ENCODE results near the gene ARHGAP25.
"Not testable (repeated sequence)": the region's sequence is repeated elsewhere in the genome, so short reads cannot be mapped to it uniquely, and the experiment has no call there.

The ARHGAP25 gene

DNA sequence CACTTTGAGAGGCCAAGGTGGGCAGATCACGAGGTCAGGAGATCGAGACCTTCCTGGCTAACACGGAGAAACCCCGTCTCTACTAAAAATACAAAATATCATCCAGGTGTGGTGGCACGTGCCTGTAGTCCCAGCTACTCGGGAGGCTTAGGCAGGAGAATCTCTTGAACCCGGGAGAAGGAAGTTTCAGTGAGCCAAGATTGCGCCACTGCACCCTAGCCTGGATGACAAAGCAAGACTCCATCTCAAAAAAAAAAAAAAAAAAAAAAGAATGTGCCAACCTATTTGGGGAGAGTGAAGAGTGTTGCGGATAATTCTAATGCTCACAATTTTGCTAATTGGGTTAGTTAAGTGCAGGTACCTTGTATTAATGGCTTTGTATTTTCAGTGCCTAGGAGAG lies 67.5 kb downstream of the ARHGAP25 start:
- DNase-seq, result not testable (repeated sequence)

DNA sequence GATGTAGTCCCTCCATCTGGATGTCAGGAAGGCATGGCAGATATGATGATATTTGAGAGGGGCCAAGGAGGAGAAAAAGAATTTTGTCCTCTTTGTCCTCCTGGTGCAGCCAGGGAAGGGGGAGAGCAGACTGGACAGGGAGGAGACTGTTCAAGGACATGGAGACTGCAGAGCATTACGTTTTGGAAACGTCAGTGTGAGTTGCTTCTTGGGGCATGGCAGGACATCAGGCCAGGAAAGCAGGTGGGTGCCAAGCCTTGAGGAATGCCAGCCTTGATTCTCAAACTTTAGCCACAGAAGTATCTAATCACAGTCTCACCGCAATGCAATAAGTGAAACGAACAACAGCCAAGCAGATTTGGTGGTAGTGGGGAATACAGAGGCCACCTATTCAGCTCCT lies 70.4 kb downstream of the ARHGAP25 start:
- DNase-seq, result no peak

DNA sequence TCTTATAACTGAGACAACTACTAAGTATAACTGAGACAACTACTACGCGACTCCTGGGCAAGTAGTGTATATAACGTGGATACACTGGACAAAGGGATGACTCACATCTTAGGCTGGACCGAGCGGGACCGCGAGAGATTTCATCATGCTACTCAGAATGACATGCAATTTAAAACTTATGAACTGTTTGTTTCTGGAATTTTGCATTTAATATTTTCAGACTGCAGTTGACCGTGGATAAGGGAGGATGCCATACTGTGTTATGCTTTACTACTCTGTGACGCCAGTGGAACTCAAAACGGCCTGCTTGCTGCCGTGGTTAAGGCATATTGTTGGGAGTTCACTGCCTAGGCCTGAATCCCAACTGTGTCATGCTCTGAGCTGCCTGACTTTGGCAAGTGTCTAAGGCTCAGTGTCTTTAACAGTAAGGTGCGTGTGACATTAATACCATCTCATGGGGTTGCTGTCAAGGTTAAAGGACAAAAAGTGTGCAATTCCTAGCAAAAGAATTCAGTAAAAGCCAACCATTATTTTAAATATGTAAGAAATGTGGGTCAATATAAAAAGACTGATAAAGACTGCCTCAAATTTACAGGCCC lies 72.0 kb downstream of the ARHGAP25 start:
- no peak for DNase-seq

DNA sequence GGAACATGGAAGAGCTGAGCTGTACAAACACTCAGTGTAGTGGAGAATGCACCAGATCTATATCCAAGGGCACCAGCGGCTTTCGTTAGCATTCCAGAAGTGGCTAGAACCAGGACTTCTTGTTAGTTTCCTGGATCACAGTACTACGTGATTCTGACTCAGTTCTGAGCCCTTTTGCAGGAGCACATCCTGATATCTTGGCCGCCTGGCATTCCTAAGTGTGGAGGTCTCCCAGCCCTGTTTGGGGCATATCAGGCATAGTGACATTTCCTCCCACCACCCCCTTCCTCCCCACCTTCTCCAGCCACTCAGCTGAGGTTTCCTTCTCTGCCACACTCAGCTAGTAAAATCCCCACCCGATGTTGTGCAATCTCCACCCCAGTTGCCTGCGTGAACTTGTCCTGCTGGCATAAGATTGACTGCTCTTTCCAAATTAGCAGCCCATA lies 73.2 kb downstream of the ARHGAP25 start:
- peak; percentile 33 for DNase-seq

DNA sequence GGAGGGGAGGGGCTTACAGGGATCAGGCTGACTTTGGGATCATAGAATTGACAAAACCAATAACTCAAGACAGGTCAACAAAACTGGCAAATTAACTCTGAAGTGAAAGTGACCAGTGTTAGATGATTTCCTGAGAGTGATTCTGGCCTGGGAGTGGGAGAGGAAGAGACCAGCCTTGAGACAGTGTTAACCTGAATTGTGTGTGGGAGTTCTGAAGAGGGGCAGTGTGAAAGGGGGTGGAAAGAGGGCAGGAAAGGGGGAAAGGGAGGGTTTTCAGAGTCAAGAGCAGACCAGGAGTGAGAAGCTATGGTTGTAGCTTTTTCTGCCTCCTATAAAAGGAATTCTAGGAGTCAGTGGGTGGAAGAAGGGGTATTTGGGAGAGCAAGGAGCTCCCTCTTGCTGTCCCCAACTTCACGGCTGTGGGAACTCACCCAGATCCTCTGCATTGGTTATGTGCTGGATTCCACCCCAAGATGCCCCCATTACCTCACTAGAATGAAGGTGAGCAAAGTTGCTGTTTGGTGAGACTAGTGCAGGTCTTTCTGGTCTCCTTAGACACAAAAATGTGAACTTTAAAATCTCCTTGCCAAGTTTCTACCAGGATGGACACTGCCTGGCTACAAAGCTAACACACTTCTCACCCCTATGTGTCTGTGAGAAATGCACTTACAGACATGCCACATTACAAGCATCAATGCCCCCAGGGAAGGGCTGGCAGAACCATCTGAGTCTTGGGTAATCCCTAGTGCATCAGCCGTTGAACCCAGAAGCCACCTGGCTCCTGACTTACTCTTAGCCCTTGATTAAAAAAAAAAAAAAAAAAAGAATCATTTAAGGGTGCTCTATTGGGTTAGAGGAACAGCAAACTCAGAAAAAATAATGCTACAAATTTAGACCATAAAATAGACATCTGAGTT lies 75.0 kb downstream of the ARHGAP25 start:
- DNase-seq, result no peak

DNA sequence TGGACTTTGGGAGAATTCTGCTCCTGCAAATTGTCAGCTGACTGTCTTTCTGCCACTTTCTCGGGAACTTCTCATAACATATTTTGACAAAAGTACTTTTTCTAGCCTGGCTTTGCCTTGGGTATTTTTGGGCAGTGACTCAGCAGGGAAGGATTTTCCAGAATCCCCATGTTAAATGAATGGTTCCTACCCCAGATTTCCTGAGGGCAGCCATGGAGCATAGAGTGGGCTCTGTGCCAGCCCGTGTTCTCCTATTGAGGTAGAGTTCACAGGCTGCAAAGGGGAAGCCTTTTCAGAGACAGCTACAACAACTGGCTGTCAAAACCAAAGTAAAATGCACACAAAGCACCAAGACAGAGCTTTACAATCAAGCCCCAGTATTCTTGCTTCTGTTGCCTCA lies 76.8 kb downstream of the ARHGAP25 start:
- DNase-seq, result no peak

DNA sequence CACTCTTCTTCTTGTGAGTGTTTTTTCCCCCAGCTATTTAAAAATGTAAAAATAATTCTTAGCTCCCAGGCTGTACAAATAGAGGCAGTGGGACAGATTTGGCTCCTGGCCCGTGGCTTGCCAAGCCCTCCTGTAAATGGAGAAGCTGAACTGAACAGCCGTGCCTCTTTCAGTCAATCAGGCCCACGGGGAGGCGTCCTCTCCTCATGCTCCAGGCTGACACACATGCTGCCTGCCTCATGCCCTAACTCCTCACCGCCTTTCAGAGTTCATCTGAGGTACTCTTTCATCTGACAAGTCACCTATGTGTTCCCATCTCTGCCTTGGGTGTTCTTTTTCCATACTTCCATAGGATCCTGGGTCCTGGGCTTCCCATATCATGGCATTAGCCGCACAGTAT lies 77.6 kb downstream of the ARHGAP25 start:
- DNase-seq, result no peak

DNA sequence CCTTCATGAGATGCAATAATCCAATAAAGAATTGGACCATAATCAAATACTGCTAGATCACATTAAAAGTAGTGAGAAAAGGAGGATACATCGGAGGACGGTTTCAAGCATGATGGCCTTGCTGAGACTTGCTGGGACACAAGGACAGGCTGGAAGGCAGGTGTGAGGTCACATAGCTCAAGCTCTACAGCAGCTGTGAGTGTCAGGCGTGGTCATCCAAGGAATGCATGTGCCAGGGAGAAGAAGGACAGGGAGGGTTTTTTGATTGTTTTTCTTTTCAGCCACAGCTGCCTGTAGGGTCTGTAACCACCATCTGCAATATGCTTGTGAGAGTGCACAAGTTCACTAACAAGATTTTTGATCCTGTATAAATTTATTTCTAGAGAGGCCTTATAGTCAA lies 79.0 kb downstream of the ARHGAP25 start:
- no peak for DNase-seq

DNA sequence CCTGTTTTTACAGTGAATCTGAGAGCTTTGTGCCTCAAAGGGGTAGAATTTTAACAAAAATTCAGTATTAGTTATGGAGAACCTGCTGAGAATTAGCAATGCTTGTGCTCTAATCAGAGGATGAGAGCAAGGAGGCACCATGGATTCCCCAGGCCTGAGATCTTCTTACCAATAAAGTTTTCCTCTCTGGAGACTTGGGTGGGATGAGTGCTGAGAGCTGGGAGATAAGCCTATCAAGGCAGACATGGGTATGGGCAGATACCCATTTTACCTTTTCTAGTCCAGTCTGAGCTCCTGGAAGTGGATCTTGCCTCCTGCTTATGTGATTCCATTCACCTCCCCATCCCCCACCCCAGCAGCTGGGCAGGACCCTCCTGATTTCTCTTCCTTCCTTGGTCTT lies 82.7 kb downstream of the ARHGAP25 start:
- DNase-seq, result no peak

DNA sequence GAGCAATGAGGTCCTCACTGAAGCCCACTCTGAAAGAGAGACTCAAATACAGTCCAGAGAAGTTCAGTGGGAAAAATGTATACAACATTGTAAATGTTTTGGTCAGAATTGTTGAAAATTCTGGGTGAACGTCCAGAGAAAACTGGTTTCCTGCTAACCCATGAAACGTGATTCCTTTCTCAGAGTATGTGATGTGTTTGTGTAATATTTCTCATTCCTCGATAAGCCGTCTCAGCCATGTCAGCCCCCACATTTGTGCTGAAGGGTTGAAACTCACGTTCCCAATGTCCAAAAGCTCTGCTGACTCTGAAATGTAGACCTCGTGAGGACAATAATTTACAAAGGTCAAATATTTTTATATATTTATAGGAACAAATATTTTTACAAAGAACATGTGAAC lies 84.9 kb downstream of the ARHGAP25 start:
- DNase-seq, result no peak

DNA sequence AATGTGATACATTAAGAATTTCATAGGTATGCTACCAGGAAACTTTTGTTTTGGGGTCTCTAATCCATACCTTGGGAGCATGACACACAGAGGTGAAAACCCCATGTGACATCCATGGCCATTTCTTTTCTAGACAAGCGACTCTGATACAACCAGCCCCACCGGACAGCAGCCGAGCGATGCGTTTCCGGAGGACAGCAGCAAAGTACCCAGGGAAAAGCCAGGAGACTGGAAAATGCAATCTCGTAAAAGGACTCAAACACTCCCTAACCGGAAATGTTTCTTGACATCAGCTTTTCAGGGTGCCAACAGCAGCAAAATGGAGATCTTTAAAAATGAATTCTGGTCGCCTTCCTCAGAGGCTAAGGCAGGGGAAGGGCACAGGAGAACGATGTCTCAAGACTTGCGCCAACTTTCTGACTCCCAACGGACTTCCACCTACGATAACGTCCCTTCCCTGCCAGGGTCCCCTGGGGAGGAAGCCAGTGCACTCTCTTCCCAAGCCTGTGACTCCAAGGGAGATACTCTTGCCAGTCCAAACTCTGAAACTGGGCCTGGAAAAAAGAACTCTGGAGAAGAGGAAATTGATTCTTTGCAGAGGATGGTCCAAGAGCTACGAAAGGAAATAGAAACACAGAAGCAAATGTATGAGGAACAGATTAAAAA lies 87.7 kb downstream of the ARHGAP25 start:
- DNase-seq, result no peak

DNA sequence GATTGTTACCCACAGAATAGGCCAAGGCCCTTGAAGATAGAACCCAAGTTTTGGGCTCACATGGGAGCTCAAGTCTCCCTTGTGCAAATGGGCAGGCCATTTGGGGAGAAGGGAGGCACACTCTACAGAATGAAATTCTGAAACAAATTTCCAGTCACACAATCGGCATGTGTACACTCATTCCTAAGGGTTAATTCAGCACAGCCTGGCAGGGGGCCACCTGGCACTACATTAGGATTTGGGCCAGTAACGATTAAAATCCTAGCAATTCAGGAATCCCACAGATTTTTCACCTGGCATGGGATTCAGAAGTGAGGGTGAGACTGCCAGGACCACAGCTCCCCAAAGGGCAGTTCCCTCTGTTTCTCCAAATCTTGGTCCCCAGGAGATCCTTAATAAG lies 90.2 kb downstream of the ARHGAP25 start:
- DNase-seq, result no peak

DNA sequence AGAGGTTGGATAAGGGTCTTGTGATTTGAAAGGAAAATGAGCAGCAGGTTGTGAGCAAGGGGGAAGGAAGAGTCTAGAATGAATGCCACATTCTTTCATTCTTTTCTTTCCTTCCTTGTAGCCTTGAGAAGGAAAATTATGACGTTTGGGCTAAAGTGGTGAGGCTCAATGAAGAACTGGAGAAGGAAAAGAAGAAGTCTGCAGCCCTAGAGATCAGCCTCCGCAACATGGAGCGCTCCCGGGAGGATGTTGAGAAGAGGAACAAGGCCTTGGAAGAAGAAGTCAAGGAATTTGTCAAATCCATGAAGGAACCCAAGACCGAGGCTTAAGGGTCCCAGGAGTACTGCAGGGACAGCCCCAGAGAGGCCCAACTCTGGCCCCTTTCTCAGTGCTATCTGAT lies 91.3 kb downstream of the ARHGAP25 start:
- DNase-seq, result no peak

DNA sequence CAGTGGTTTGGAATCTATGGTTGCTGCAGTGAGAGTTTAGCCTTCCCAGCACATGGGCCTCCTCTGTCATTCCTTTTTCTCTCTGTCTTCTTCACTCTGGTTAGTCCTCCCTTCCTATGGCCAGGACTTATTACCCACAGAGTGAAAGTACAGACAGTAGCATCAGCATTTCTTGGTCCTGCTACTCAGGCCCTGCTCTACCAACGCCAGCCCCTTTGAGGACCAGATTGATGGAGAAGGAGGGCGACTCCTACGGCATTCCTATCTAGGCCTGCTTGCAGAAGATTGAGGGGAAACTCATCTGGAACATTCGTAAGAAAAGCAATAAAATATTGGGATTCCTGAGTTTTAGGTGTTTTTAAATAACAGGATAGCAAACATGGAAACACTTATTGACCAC lies 93.1 kb downstream of the ARHGAP25 start:
- no peak for DNase-seq

DNA sequence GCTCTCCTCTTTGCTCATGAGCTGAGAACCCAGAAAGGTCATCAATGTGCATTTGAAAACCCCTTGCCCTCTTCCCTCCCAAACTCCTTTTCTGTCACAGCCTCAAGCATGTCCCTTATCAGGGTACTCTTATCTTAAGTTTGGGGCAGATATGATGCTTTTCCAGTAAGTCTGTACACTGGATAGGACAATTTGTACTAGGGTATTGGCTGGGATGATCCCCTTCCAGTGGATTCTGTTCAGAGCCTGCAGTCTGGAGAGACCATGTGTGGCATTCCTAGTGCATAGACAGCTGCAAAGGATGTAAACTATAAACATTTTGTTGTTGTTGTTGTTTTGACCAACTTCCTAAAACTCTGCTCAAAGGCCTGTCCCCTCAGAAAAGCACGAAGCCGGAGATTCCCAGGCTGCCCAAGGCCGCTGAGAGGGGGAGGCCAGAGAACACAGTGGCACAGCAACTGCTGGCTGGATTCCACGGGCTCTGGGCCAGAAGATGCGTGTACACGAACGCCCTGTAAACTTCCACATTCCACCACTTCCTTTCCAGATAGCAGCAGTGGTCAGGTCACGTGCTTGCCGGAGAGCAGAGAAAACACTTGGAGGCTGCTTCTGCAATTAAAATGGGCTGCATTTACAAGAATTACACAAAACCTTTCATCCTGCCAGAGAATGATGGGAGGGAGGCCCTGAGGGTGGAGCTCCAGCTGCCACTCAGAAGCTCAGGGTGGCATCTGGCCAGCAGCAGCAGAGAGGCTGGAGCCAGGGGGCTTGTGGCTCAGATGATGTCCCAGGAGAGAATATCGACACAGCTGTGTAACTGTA lies 94.5 kb downstream of the ARHGAP25 start:
- DNase-seq, result peak; percentile 79

DNA sequence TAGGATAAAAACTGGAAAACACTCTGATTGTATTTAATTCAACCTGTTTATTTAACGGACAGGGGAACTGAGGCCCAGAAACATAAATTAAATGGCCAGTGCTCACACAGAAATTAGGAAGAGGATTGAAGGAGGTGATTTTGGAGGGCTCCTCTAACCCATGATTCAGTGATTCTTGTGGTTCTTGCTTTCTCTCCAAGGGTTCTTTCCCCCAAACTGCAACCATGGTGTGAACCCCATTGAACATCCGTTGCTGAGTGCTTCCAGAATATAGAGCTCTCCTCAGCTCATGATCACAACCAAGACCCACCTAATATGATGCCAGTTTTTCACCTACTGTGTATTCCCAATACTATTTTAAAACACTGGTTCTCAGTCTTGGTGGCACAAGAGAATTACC lies 95.1 kb downstream of the ARHGAP25 start:
- DNase-seq, result peak; percentile 13

DNA sequence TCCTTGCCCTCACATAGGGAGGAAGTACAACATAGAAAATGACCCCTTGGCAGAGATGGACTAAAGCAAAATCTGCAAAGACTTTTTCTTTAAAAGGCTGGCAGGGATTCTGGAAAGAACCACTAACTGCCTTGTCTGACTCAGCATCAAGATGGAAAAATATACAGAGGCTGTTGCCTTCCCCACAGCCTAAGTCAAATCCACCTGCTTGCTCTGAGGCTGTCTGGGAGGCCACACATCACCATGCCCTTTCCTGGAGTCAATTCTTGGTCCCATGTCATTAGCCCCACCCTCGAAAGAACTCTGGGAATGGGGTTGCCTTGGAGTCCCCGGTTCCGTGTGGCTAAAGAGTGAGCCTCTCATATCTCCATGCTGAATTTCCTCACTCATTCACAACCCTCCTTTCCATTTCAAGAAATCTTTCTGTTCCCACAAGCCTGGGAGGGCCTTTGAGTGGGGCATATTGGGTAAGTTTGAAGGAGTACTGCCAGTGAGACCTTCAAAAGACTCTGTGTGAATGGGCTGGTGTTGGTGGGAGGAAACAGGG lies 97.1 kb downstream of the ARHGAP25 start:
- no peak for DNase-seq

DNA sequence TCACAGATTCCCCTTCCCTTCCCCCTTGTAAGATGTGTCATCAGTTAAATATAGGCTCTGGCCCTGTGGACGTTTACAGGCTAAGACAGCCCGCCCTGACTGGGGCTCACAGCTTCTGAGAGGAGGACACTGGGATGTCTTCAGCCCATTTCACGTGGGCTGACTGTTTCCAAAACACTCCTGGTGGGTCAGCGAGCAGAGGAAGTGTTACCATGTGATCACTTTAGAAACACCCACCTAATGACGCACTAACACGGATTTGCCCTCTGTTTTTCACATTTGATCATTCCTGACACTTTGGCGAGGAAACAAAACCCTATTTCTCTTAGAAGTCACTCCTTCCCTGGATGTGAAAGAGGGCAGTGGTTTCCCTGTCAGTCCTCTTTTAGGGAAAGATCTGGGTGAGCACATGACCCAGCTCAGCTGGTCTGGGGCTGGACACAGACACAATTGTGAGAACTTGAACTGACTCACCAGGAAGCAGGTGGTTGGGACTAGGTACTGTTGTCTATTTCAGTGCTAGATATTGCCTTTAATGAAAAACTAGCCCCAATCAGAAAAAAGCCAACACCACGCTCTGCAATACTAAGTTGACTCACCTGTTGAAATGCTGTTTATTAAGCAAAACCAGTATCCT lies 97.7 kb downstream of the ARHGAP25 start:
- peak; percentile 61 for DNase-seq

DNA sequence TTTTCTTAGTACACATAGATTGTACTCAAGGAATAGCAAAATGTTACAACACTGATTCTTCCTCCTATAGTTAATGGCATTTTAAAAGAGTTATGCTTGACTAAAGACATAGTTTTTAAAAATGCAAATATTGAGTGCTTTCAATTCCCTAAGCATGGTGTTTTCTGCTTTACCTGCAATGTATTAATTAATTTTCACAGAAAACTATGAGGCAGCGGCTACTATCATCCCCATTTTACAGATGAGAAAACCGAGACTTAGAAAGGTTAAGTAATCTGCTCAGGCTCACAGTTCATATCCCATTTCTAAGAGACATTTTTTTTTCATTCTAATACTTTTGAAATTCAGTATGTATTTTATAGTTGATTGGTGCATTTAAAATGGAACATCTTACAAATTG lies 98.6 kb downstream of the ARHGAP25 start:
- DNase-seq, result no peak

DNA sequence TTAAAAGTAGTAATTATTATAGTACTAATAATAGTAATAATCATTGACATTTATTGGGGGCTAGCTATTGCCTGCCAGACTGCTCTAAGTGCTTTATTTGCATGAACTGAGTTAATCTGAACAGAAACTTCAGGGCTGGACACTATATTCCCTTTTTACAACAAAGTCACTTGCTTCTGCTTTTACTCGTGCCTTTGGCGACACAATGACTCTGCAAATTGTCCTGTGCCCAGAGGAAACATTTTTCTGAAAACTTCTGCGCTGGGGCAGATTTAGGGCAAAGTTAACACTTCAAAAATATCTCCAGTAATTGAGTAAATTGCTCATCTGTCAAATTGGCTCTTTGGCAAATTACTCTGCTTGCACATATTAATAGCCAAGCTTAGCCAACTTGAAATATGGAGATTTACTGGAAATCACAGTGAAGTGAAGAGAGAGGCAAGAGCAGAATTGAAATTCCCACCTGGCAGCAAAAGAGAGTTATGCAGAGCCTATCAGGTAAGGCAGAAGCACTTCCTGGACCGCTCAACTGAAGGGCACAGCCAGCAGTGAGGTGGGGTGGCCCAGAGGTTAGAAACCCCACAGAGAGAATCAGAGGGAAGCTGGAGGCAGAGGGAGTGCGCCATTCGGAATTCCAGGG lies 100.2 kb downstream of the ARHGAP25 start:
- DNase-seq, result no peak

DNA sequence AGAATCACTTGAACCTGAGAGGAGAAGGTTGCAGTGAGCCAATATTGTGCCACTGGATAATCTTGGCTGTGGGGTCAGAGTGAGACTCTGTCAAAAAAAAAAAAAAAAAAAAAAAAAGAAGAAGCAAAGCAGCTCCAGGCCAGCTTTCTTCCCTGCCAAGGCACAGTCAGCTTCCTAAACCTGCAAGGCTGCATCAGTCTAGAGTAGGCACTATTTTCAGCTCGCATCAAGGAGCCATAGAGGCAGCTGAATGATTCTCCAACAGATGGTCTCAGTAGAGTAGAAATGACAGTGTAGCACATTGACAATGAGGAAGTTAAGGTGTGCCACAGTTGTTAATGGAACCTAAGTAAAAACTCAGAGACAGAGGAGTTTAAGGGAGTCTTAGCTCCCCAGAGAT lies 101.0 kb downstream of the ARHGAP25 start:
- DNase-seq, result no peak

Measured in CD4-positive, alpha-beta T cell treated with Interleukin-10 for 1 hour (primary cell).